DOHH2 (cell line): ENCODE measurements around the gene TOP2A.

Experiments
- H3F3A ChIP-seq: fragments of 200-600 bp; sonication (generic), shearing (Covaris generic); 2 replicates; pipeline ENCODE4 v1.6.0; 2016; ENCODE audit warnings: antibody characterized with exemption, mild to moderate bottlenecking; ENCODE audit not compliant: control insufficient read depth, insufficient read depth
- H3K27ac ChIP-seq: fragments of 200-600 bp; sonication (generic); 2 replicates; pipeline ENCODE4 v1.5.1; 2014; ENCODE audit warnings: low read depth, mild to moderate bottlenecking, low read length, moderate library complexity
- H3K27me3 ChIP-seq: fragments of 200-600 bp; sonication (generic); 2 replicates; pipeline ENCODE4 v1.6.1; 2014; ENCODE audit warnings: mild to moderate bottlenecking, low read length, mixed read lengths; ENCODE audit not compliant: control insufficient read depth
- H3K36me3 ChIP-seq: fragments of 200-600 bp; sonication (generic); 2 replicates; pipeline ENCODE4 v1.6.1; 2014; ENCODE audit warnings: mild to moderate bottlenecking, low read length, moderate library complexity, mixed read lengths; ENCODE audit not compliant: control insufficient read depth
- H3K4me1 ChIP-seq: fragments of 200-600 bp; sonication (generic); 2 replicates; pipeline ENCODE4 v1.6.1; 2014; ENCODE audit warnings: mild to moderate bottlenecking, low read length, mixed read lengths; ENCODE audit not compliant: control insufficient read depth
- H3K4me2 ChIP-seq: fragments of 200-600 bp; sonication (generic); 2 replicates; pipeline ENCODE4 v1.6.0; 2014; ENCODE audit warnings: mild to moderate bottlenecking, low read length, moderate library complexity
- H3K4me3 ChIP-seq: fragments of 200-600 bp; sonication (generic); 2 replicates; pipeline ENCODE4 v1.5.1; 2014; ENCODE audit warnings: mild to moderate bottlenecking, low read length, mixed read lengths
- H3K79me2 ChIP-seq: fragments of 200-600 bp; sonication (generic); 2 replicates; pipeline ENCODE4 v1.6.1; 2014; ENCODE audit warnings: mild to moderate bottlenecking, low read length, mixed read lengths; ENCODE audit not compliant: control insufficient read depth
- H3K9me2 ChIP-seq: fragments of 200-600 bp; sonication (generic); replicated peaks from 2 replicates; pipeline ENCODE4 v1.6.1; 2014; ENCODE audit warnings: mild to moderate bottlenecking, low read length, mixed read lengths; ENCODE audit not compliant: control insufficient read depth
- H3K9me3 ChIP-seq: fragments of 200-600 bp; sonication (generic); 2 replicates; pipeline ENCODE4 v1.6.1; 2014; ENCODE audit warnings: antibody characterized with exemption, low read length, mixed read lengths; ENCODE audit not compliant: control insufficient read depth, insufficient read depth
- H4K20me1 ChIP-seq: fragments of 200-600 bp; sonication (generic); 2 replicates; pipeline ENCODE4 v1.6.0; 2014; ENCODE audit warnings: low read depth, mild to moderate bottlenecking, antibody characterized with exemption, low read length, moderate library complexity; ENCODE audit not compliant: control insufficient read depth, insufficient read depth
- CTCF ChIP-seq: fragments of 200-600 bp; sonication (generic); IDR thresholded peaks from one replicate; pipeline ENCODE4 v1.5.1; 2014; ENCODE audit warnings: antibody characterized with exemption, mild to moderate bottlenecking, low read depth, low read length; ENCODE audit not compliant: poor library complexity, severe bottlenecking
- EZH2phosphoT487 ChIP-seq: fragments of 200-600 bp; sonication (generic); IDR thresholded peaks from 2 replicates; pipeline ENCODE4 v1.6.1; 2017; ENCODE audit warnings: borderline replicate concordance, mild to moderate bottlenecking, antibody characterized with exemption, low read length, moderate library complexity, mixed read lengths

TOP2A gene

DNA sequence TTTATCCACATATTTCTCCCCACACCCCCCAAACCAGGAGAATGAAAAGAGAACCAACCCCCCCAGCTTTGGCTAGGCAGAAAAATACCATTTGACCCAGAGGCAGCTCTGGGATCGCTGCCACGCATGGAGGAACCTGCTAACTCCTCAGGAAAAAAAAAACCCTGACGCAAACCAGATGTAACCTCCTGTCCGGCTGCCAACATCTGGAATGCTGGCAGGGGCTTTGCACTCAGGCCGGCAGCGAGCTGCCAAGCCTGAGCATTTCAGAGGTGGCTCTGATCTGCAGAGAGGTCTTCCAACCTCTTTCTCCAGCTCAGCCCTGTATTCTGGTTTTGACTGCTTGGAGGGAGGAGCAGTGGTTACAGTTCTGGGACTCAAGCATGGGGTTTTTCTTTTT is 33.7 kb upstream of the TOP2A start:
- Histone ChIP-seq H3K4me2 (no peak overlapping the region), H3K36me3 (no peaks in the 10 kb centered on the region), H3K27me3 (peaks cover 35% of the 10 kb centered on the region), H3K9me3 (no peaks in the 10 kb centered on the region), H3K4me3 (no peak overlapping the region), H3F3A (no peaks in the 10 kb centered on the region), H3K4me1 (no peaks in the 10 kb centered on the region), H3K79me2 (no peaks in the 10 kb centered on the region), H3K9me2 (no peaks in the 10 kb centered on the region), H3K27ac (no peak overlapping the region), H4K20me1 (no peaks in the 10 kb centered on the region)
- TF ChIP-seq EZH2phosphoT487 (no peak), CTCF (no peak)

GRCh38 chr17:40450175-40450574 is 32.5 kb upstream of the TOP2A start:
- Histone ChIP-seq H3K36me3 (no peaks in the 10 kb centered on the region), H3K4me3 (no peak overlapping the region), H3K9me3 (no peaks in the 10 kb centered on the region), H4K20me1 (no peaks in the 10 kb centered on the region), H3F3A (no peaks in the 10 kb centered on the region), H3K4me2 (no peak overlapping the region), H3K79me2 (no peaks in the 10 kb centered on the region), H3K4me1 (peaks cover 5% of the 10 kb centered on the region), H3K9me2 (no peaks in the 10 kb centered on the region), H3K27ac (no peak overlapping the region), H3K27me3 (peaks cover 42% of the 10 kb centered on the region)
- TF ChIP-seq CTCF (peak; percentile 64), EZH2phosphoT487 (no peak)

GRCh38 chr17:40448639-40449261 is 31.1 kb upstream of the TOP2A start:
- no peaks in the 10 kb centered on the region for H3K36me3 ChIP-seq
- H3K79me2 ChIP-seq, result no peaks in the 10 kb centered on the region
- H3K4me2 ChIP-seq, result no peak overlapping the region
- no peaks in the 10 kb centered on the region for H3K9me2 ChIP-seq
- no peaks in the 10 kb centered on the region for H3K9me3 ChIP-seq
- no peaks in the 10 kb centered on the region for H3F3A ChIP-seq
- peaks cover 7% of the 10 kb centered on the region for H3K4me1 ChIP-seq
- H4K20me1 ChIP-seq, result no peaks in the 10 kb centered on the region
- peaks cover 57% of the 10 kb centered on the region for H3K27me3 ChIP-seq
- no peak for TF ChIP-seq CTCF
- TF ChIP-seq EZH2phosphoT487, result no peak
- H3K27ac ChIP-seq, result no peak overlapping the region
- no peak overlapping the region for H3K4me3 ChIP-seq
